H1 (cell line): ENCODE results near the gene CCP110. TPM values are rescaled to one million over a fixed set of nuclear protein-coding genes. Genes with fewer than 3 reads are reported as not detected.

Source experiments
- CTCF ChIA-PET: fragments of 300-600 bp; sonication (Branson Sonifier 250); formaldehyde crosslinking; loops from one replicate; lab custom pipeline; 2021; ENCODE audit not compliant: partially characterized antibody; lab: Charles Lee
- POLR2A ChIA-PET: fragments of 300-600 bp; sonication (Branson Sonifier 250); formaldehyde crosslinking; loops from one replicate; lab custom pipeline; 2021; ENCODE audit warnings: inconsistent platforms; ENCODE audit not compliant: partially characterized antibody; lab: Charles Lee
- DNase-seq, 2 experiments: peaks; one replicate each; pipeline versions ENCODE4 v3.0.0 to v3.0.0-alpha.2; 2010 to 2022; ENCODE audit warnings: low spot score in 2 of 2, low read depth in 1 of 2, mixed read lengths in 1 of 2
- FAIRE-seq: peaks from 2 replicates; lab custom pipeline; 2011; peaks lifted over from hg19 to GRCh38; lab: Jason Lieb, UNC
- H2AFZ ChIP-seq: 2 replicates; pipeline ENCODE4 v1.8.1; 2012; ENCODE audit warnings: low read length, inconsistent platforms
- H2AK5ac ChIP-seq: 2 replicates; pipeline ENCODE4 v1.6.1; 2013; ENCODE audit warnings: low read depth, low read length
- H2BK120ac ChIP-seq: replicated peaks from 2 replicates; pipeline ENCODE3; 2013; ENCODE audit warnings: low read depth, low read length, inconsistent platforms
- H2BK12ac ChIP-seq: 2 replicates; pipeline ENCODE4 v1.6.1; 2013; ENCODE audit warnings: low read depth, low read length
- H2BK15ac ChIP-seq: 2 replicates; pipeline ENCODE4 v1.6.1; 2013; ENCODE audit warnings: low read length
- H2BK20ac ChIP-seq: 2 replicates; pipeline ENCODE4 v1.6.1; 2013; ENCODE audit warnings: low read length
- H2BK5ac ChIP-seq: 2 replicates; pipeline ENCODE4 v1.6.1; 2013; ENCODE audit warnings: low read depth, low read length
- H3K14ac ChIP-seq: 2 replicates; pipeline ENCODE4 v1.6.1; 2013; ENCODE audit warnings: inconsistent platforms; ENCODE audit not compliant: insufficient read length
- H3K18ac ChIP-seq: 2 replicates; pipeline ENCODE4 v1.6.1; 2013; ENCODE audit warnings: low read length; ENCODE audit errors: extremely low read depth
- H3K23ac ChIP-seq: 2 replicates; pipeline ENCODE4 v1.6.1; 2013; ENCODE audit warnings: inconsistent platforms; ENCODE audit not compliant: insufficient read length
- H3K23me2 ChIP-seq: 2 replicates; pipeline ENCODE4 v1.6.1; 2013; ENCODE audit warnings: low read depth, low read length
- H3K27ac ChIP-seq: 2 replicates; pipeline ENCODE4 v1.6.1; 2011; ENCODE audit warnings: low read depth, low read length, inconsistent platforms
- H3K27me3 ChIP-seq, 4 experiments: replicated peaks in 1 of 4; 1 replicate in 1 of 4; 2 replicates in 3 of 4; pipeline versions ENCODE4 v1.6.1 to v1.8.1; 2011 to 2013; ENCODE audit warnings: low read length in 3 of 4, mild to moderate bottlenecking in 3 of 4, inconsistent platforms in 2 of 4, mixed read lengths in 2 of 4, moderate library complexity in 1 of 4; ENCODE audit not compliant: control insufficient read depth in 3 of 4, insufficient read depth in 3 of 4; ENCODE audit errors: extremely low read depth in 1 of 4
- H3K36me3 ChIP-seq, 4 experiments: 2 replicates each; pipeline versions ENCODE4 v1.6.1 to v1.8.1; 2011 to 2013; ENCODE audit warnings: mild to moderate bottlenecking in 4 of 4, low read length in 3 of 4, moderate library complexity in 2 of 4, control low read depth in 1 of 4, inconsistent platforms in 1 of 4; ENCODE audit not compliant: insufficient read depth in 4 of 4, control insufficient read depth in 2 of 4
- H3K4ac ChIP-seq: replicated peaks from 2 replicates; pipeline ENCODE3; 2013; ENCODE audit warnings: low read length, low read depth, mixed read lengths, inconsistent platforms; ENCODE audit not compliant: insufficient read length
- H3K4me1 ChIP-seq, 4 experiments: replicated peaks in 1 of 4; 1 replicate in 1 of 4; 2 replicates in 3 of 4; pipeline versions ENCODE4 v1.6.1 to v1.8.1; 2011 to 2013; ENCODE audit warnings: low read length in 3 of 4, inconsistent platforms in 2 of 4, mixed read lengths in 1 of 4; ENCODE audit not compliant: insufficient read depth in 4 of 4, control insufficient read depth in 3 of 4
- H3K4me2 ChIP-seq, 2 experiments: 2 replicates each; pipeline versions ENCODE4 v1.6.1 to v1.8.1; 2011 to 2013; ENCODE audit warnings: low read depth in 2 of 2, low read length in 2 of 2, control low read depth in 1 of 2, inconsistent platforms in 1 of 2, mild to moderate bottlenecking in 1 of 2; ENCODE audit not compliant: insufficient read depth in 1 of 2
- H3K4me3 ChIP-seq, 4 experiments: fragments of 200-600, 300-600 bp in 1 of 4; sonication (generic), shearing (Covaris generic), sonication (Bioruptor Twin) in 1 of 4; 2 replicates each; pipeline versions ENCODE4 v1.5.1 to v1.8.1; 2011 to 2016; ENCODE audit warnings: low read length in 4 of 4, low read depth in 3 of 4, control low read depth in 2 of 4, inconsistent platforms in 2 of 4, mild to moderate bottlenecking in 2 of 4, mixed read lengths in 1 of 4, moderate library complexity in 1 of 4; ENCODE audit not compliant: insufficient read depth in 2 of 4; ENCODE audit errors: extremely low read depth in 1 of 4
- H3K56ac ChIP-seq: replicated peaks from 2 replicates; pipeline ENCODE3; 2013; ENCODE audit warnings: low read depth, mild to moderate bottlenecking, mixed read lengths, low read length, inconsistent platforms; ENCODE audit not compliant: insufficient read length
- H3K79me1 ChIP-seq: 2 replicates; pipeline ENCODE4 v1.6.1; 2013; ENCODE audit warnings: low read depth, low read length, control low read depth
- H3K79me2 ChIP-seq, 2 experiments: 2 replicates each; pipeline versions ENCODE4 v1.6.1 to v1.8.1; 2012 to 2013; ENCODE audit warnings: low read length in 2 of 2, mild to moderate bottlenecking in 2 of 2, inconsistent platforms in 1 of 2; ENCODE audit not compliant: insufficient read depth in 2 of 2, control insufficient read depth in 1 of 2
- H3K9ac ChIP-seq, 4 experiments: replicated peaks in 1 of 4; 1 replicate in 1 of 4; 2 replicates in 3 of 4; pipeline versions ENCODE4 v1.6.1 to v1.8.1; 2011 to 2013; ENCODE audit warnings: low read depth in 3 of 4, low read length in 3 of 4, control low read depth in 2 of 4, mild to moderate bottlenecking in 2 of 4, moderate library complexity in 2 of 4, inconsistent platforms in 1 of 4; ENCODE audit errors: extremely low read depth in 1 of 4
- H3K9me3 ChIP-seq, 2 experiments: 2 replicates each; pipeline versions ENCODE4 v1.6.1 to v1.8.1; 2012 to 2013; ENCODE audit warnings: mild to moderate bottlenecking in 2 of 2, moderate library complexity in 2 of 2, control low read depth in 1 of 2, inconsistent platforms in 1 of 2, low read depth in 1 of 2, low read length in 1 of 2, mixed read lengths in 1 of 2; ENCODE audit not compliant: insufficient read depth in 2 of 2
- H4K20me1 ChIP-seq, 2 experiments: replicated peaks in 1 of 2; 2 replicates each; pipeline versions ENCODE3 to v1.8.1; 2011 to 2013; ENCODE audit warnings: inconsistent platforms in 2 of 2, low read length in 2 of 2, mild to moderate bottlenecking in 1 of 2; ENCODE audit not compliant: insufficient read depth in 2 of 2, control insufficient read depth in 1 of 2
- H4K5ac ChIP-seq: 2 replicates; pipeline ENCODE4 v1.6.1; 2013; ENCODE audit warnings: low read length, low read depth, mixed read lengths, inconsistent platforms; ENCODE audit not compliant: insufficient read length
- H4K8ac ChIP-seq: 2 replicates; pipeline ENCODE4 v1.8.0; 2013; ENCODE audit warnings: mild to moderate bottlenecking, moderate library complexity, low read length, inconsistent platforms; ENCODE audit not compliant: insufficient read depth; ENCODE audit errors: extremely low read depth
- H4K91ac ChIP-seq: replicated peaks from 2 replicates; pipeline ENCODE3; 2013; ENCODE audit warnings: low read length, mixed read lengths, inconsistent platforms; ENCODE audit not compliant: insufficient read length
- ATF2 ChIP-seq: IDR thresholded peaks from 2 replicates; pipeline ENCODE4 v1.6.1; 2012; ENCODE audit warnings: low read length, inconsistent platforms
- CBX8 ChIP-seq: fragments of 300-800, 300-1000 bp; sonication (generic); IDR thresholded peaks from 2 replicates; pipeline ENCODE4 v1.7.1; 2016; ENCODE audit warnings: low read depth, low read length, borderline replicate concordance
- CREB1 ChIP-seq: IDR thresholded peaks from 2 replicates; pipeline ENCODE4 v1.6.1; 2012; ENCODE audit warnings: inconsistent platforms
- GABPA ChIP-seq: IDR thresholded peaks from 2 replicates; pipeline ENCODE4 v1.6.1; 2011; ENCODE audit warnings: mild to moderate bottlenecking, low read length, moderate library complexity, borderline replicate concordance; ENCODE audit not compliant: insufficient read depth
- JUND ChIP-seq: IDR thresholded peaks from 2 replicates; pipeline ENCODE4 v1.6.1; 2011; ENCODE audit warnings: mild to moderate bottlenecking, improper control_type of control experiment, low read length
- PHF8 ChIP-seq: fragments of 200-600 bp; sonication (generic); conservative IDR thresholded peaks from 2 replicates; pipeline ENCODE4 v1.7.1; 2012; ENCODE audit warnings: low read depth, mild to moderate bottlenecking, inconsistent platforms, low read length, moderate library complexity
- POU5F1 ChIP-seq: IDR thresholded peaks from 2 replicates; pipeline ENCODE4 v1.6.1; 2011; ENCODE audit warnings: low read depth, mild to moderate bottlenecking, low read length, moderate library complexity
- RNF2 ChIP-seq: fragments of 200-900, 300-1000 bp; sonication (generic); IDR thresholded peaks from 2 replicates; pipeline ENCODE4 v1.7.1; 2016; ENCODE audit warnings: borderline replicate concordance, low read depth, mild to moderate bottlenecking, antibody characterized with exemption, low read length; ENCODE audit not compliant: poor library complexity, severe bottlenecking; ENCODE audit errors: missing control alignments
- TAF1 ChIP-seq: IDR thresholded peaks from 2 replicates; pipeline ENCODE4 v1.6.1; 2011; ENCODE audit warnings: mild to moderate bottlenecking, low read depth, low read length
- TAF7 ChIP-seq: optimal IDR thresholded peaks from 2 replicates; pipeline ENCODE3; 2011; ENCODE audit warnings: low read depth, mild to moderate bottlenecking, inconsistent platforms, low read length, moderate library complexity, borderline replicate concordance
- WGBS, 2 experiments: shearing (Covaris generic) in 1 of 2; methylation state at CpG; one replicate each; pipeline versions ENCODE4 v1.1.6 to v1.1.7; 2013 to 2015; ENCODE audit warnings: low lambda C conversion rate in 2 of 2, mixed read lengths in 2 of 2, inconsistent platforms in 1 of 2, low coverage in 1 of 2, missing lambda C conversion rate in 1 of 2; ENCODE audit not compliant: insufficient replicate concordance in 2 of 2, insufficient coverage in 1 of 2, insufficient read length in 1 of 2; ENCODE audit errors: extremely low coverage in 1 of 2, missing lambda C conversion rate in 1 of 2; 5-methylcytosine and 5-hydroxymethylcytosine counted together
- polyA plus RNA-seq, 7 experiments: library from polyadenylated mRNA; depleted of rRNA in 3 of 7; stranded (reverse) in 5 of 7; unstranded in 2 of 7; fragments of >200 nt in 5 of 7; fragments of 200-250 nt in 2 of 7; gene quantifications; 1 replicate in 5 of 7; 2 replicates in 1 of 7; 4 replicates in 1 of 7; pipeline versions ENCODE4 v1.2.1 to v1.2.3, GENCODE V29; 2011 to 2013; ENCODE audit warnings: missing spikeins in 2 of 7, mixed read lengths in 2 of 7
- total RNA-seq: library from RNA; stranded (reverse); fragmentation: NEBNext Ultra II Directional; extraction: Animal tissue kit (Norgen Biotek cat#: 25700); gene quantifications from 2 replicates; pipeline ENCODE4 v1.2.1, GENCODE V29; 2021
- TF ChIP-seq, protein P1 (sequence below): IDR thresholded peaks from 2 replicates; pipeline ENCODE4 v1.6.1; 2012; ENCODE audit warnings: inconsistent platforms

The CCP110 gene
- total and polyA plus RNA-seq, 2 of the 8 experiments (the other 6 are each of a cell fraction or from before 2014, with no cell fraction given) = 3.2 to 19.8 TPM

GRCh38 chr16:19566362-19566761 is 42.6 kb downstream of the CCP110 start:
- Histone ChIP-seq H2AK5ac (no peak overlapping the region), H3K18ac (no peak overlapping the region), H2BK5ac (no peak overlapping the region), H2BK15ac (no peak overlapping the region), H3K27me3 (no peaks in the 10 kb centered on the region), H3K27ac (no peak overlapping the region), H3K36me3 (peaks cover 0 to 27% (median 7%) of the 10 kb centered on the region in 4 experiments; a peak in 5 of 8 replicates), H3K14ac (no peak overlapping the region), H4K91ac (no peak overlapping the region), H3K23ac (no peak overlapping the region), H3K9me3 (0 out of 4 replicates have a peak, but pooled peaks cover 0 to 3% of the 10 kb centered on the region in 2 experiments), H2BK20ac (no peak overlapping the region), H4K20me1 (peaks cover 0 to 5% of the 10 kb centered on the region in 2 experiments), H3K4me3 (no peak overlapping the region), H2BK12ac (no peak overlapping the region), H3K79me2 (peaks cover 0 to 4% of the 10 kb centered on the region in 2 experiments; a peak in 1 of 4 replicates), H4K5ac (no peak overlapping the region), H3K23me2 (no peaks in the 10 kb centered on the region), H3K4me1 (no peaks in the 10 kb centered on the region), H3K4me2 (no peak overlapping the region), H2AFZ (no peak overlapping the region), H3K56ac (no peak overlapping the region), H3K4ac (no peak overlapping the region), H3K9ac (no peak overlapping the region), H2BK120ac (no peak overlapping the region), H3K79me1 (peaks cover 3% of the 10 kb centered on the region; the same call in 1 of the 2 replicates), H4K8ac (no peak overlapping the region)
- no peak for DNase-seq
- no peak for FAIRE-seq
- 89% methylated on average over 3 of the region's 3 CpGs; no CpG with 5 or more reads in 1 of the 2 experiments for WGBS, 2 experiments
- POLR2A ChIA-PET = no interaction called here
- CTCF ChIA-PET = interaction anchor here (1.2 to 1.4 kb wide), 2 partner anchors 12 to 320 kb away, joined by 3 read pairs; no protein-coding TSS in a partner anchor
- TF ChIP-seq TAF7 (no peak), TAF1 (no peak), CBX8 (no peak), JUND (no peak), GABPA (no peak), ATF2 (no peak), RNF2 (no peak), CREB1 (no peak), PHF8 (no peak), POU5F1 (no peak)
- TF ChIP-seq, protein P1, sequence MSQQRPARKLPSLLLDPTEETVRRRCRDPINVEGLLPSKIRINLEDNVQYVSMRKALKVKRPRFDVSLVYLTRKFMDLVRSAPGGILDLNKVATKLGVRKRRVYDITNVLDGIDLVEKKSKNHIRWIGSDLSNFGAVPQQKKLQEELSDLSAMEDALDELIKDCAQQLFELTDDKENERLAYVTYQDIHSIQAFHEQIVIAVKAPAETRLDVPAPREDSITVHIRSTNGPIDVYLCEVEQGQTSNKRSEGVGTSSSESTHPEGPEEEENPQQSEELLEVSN = no peak
